GM18517 (cell line): ENCODE data around the gene HK1.
"Not testable (repeated sequence)": the region's sequence is repeated elsewhere in the genome, so short reads cannot be mapped to it uniquely, and the experiment has no call there.

ENCODE experiments used
- ATAC-seq: cut with Tn5 transposase; IDR thresholded peaks from one replicate; pipeline ENCODE4 v1.9.1; 2021; ENCODE audit warnings: mild to moderate bottlenecking, moderate library complexity; ENCODE audit not compliant: unreplicated experiment

The HK1 gene

GRCh38 chr10:69439813-69440506, 161.7 kb downstream of the HK1 start:
- ATAC-seq = no peak

GRCh38 chr10:69443354-69443753, 165.1 kb downstream of the HK1 start:
- no peak for ATAC-seq

GRCh38 chr10:69445041-69445440, 166.7 kb downstream of the HK1 start:
- no peak for ATAC-seq

- ATAC-seq = no peak
These were observed 167.9 kb downstream of the HK1 start for GRCh38 chr10:69446229-69446628.

- no peak for ATAC-seq
These were observed 168.4 kb downstream of the HK1 start for GRCh38 chr10:69446650-69447151.

GRCh38 chr10:69449841-69450240, 171.5 kb downstream of the HK1 start:
- peak; percentile 68 for ATAC-seq

- ATAC-seq = not testable (repeated sequence)
These were observed 172.1 kb downstream of the HK1 start for GRCh38 chr10:69450395-69450794.

- ATAC-seq = peak; percentile 73
These were observed 173.0 kb downstream of the HK1 start, which contains the start of gene TSPAN15 for GRCh38 chr10:69451209-69451783. TSS of gene TSPAN15 (plus strand) at chr10:69451465. CDS start at chr10:69451595, 130 bp downstream.
